Measurements from ENCODE around the gene SEZ6L. TPM values are rescaled to one million over a fixed set of nuclear protein-coding genes. Genes with fewer than 3 reads are reported as not detected.

SEZ6L gene
- polyA plus RNA-seq, 1 donor from 2014 or later: 31.9 TPM

- H2AFZ ChIP-seq (ENCODE audit: low read depth, low read length): no peak overlapping the region
- H3K9me2 ChIP-seq (ENCODE audit: insufficient read depth, low read length): no peaks in the 10 kb centered on the region
- no peak overlapping the region for H3K4me3 ChIP-seq (ENCODE audit: low read length)
- H3K27ac ChIP-seq (ENCODE audit: low read length): no peak overlapping the region
- H3K79me2 ChIP-seq (replicated peaks; ENCODE audit: insufficient read depth, low read length): no peaks in the 10 kb centered on the region
- no peaks in the 10 kb centered on the region for H3F3A ChIP-seq (ENCODE audit: insufficient read depth, low read length, poor library complexity, severe bottlenecking)
- no peak overlapping the region for H3K4me2 ChIP-seq (ENCODE audit: low read length)
- H3K27me3 ChIP-seq (ENCODE audit: insufficient read depth, low read depth, low read length): no peaks in the 10 kb centered on the region
- no peak overlapping the region for H3K9ac ChIP-seq (ENCODE audit: low read length)
- no peaks in the 10 kb centered on the region for H4K20me1 ChIP-seq (ENCODE audit: insufficient read depth)
- H3K36me3 ChIP-seq (ENCODE audit: insufficient read depth, low read length): no peaks in the 10 kb centered on the region
- H3K9me3 ChIP-seq (ENCODE audit: low read length): no peaks in the 10 kb centered on the region
- TF ChIP-seq EP300 (conservative IDR thresholded peaks at IDR 0.05; ENCODE audit: poor library complexity, severe bottlenecking) (no peak), TAF1 (IDR thresholded peaks at IDR 0.05; ENCODE audit: low read depth) (no peak), EZH2 (IDR thresholded peaks at IDR 0.05; ENCODE audit: borderline replicate concordance, insufficient read depth, low read length, poor library complexity, severe bottlenecking) (no peak), REST (IDR thresholded peaks at IDR 0.05; ENCODE audit: borderline replicate concordance) (no peak), SMC3 (conservative IDR thresholded peaks at IDR 0.05; ENCODE audit: poor library complexity) (no peak), MXI1 (conservative IDR thresholded peaks at IDR 0.05; ENCODE audit: poor library complexity, severe bottlenecking) (no peak), CTCF (IDR thresholded peaks at IDR 0.05; ENCODE audit: poor library complexity, severe bottlenecking) (no peak), RAD21 (conservative IDR thresholded peaks at IDR 0.05) (no peak)
These were observed 153.1 kb downstream of the SEZ6L start for GRCh38 chr22:26322179-26322905.

- no peak overlapping the region for H2AFZ ChIP-seq (ENCODE audit: low read depth, low read length)
- no peak for TF ChIP-seq MXI1 (conservative IDR thresholded peaks at IDR 0.05; ENCODE audit: poor library complexity, severe bottlenecking)
- no peaks in the 10 kb centered on the region for H3K9me3 ChIP-seq (ENCODE audit: low read length)
- H3K36me3 ChIP-seq (ENCODE audit: insufficient read depth, low read length): no peaks in the 10 kb centered on the region
- no peaks in the 10 kb centered on the region for H3F3A ChIP-seq (ENCODE audit: insufficient read depth, low read length, poor library complexity, severe bottlenecking)
- no peaks in the 10 kb centered on the region for H3K9me2 ChIP-seq (ENCODE audit: insufficient read depth, low read length)
- no peak overlapping the region for H3K4me3 ChIP-seq (ENCODE audit: low read length)
- no peak overlapping the region for H3K27ac ChIP-seq (ENCODE audit: low read length)
- H3K9ac ChIP-seq (ENCODE audit: low read length): no peak overlapping the region
- no peaks in the 10 kb centered on the region for H3K27me3 ChIP-seq (ENCODE audit: insufficient read depth, low read depth, low read length)
- no peaks in the 10 kb centered on the region for H4K20me1 ChIP-seq (ENCODE audit: insufficient read depth)
- H3K79me2 ChIP-seq (replicated peaks; ENCODE audit: insufficient read depth, low read length): no peaks in the 10 kb centered on the region
- no peak overlapping the region for H3K4me2 ChIP-seq (ENCODE audit: low read length)
These were observed 153.8 kb downstream of the SEZ6L start for GRCh38 chr22:26323013-26323412.

All from neural cell (in vitro differentiated cells).